Measurements from ENCODE around the gene GIMAP5. TPM values are rescaled to one million over a fixed set of nuclear protein-coding genes. Genes with fewer than 3 reads are reported as not detected.

GIMAP5 gene
- total RNA-seq: 63.7 and 101 TPM in 2 replicates

DNA sequence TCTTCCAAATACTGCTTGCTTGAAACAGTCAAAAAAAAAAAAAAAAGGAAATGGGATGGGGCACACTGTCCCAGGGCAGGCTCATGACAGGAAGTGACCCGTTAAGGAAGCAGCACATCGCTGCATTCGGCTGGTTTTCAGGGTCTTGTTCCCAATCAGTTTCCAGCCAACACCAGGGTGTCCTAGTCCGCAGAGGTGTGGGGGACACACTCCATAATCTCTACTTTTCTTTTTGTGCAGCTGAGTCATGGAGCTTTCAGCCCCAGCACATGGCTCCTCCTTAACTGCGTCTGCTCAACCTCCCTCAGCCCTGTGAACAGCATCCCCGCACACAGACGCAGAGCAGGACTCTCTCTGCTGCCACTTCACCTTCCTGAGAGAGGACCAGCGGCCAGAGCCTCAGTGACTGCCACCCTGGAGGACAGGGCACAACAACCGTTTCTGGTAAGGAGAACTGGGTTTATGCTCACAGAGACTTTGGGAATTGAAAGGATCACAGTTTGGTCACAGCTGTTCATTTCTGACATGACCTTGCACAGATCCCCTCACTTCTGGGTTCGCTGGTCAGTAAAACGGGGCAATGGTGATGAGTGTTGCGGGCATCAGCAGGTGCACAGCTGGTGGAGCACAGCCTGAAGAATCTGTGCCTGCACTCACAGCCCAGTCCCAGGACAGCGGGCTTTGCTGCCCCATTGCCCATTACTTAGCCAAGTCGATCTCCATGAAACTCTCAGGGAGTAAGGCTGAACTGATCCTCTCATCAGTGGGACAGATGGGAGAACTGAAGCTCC, at the start of gene GIMAP5:
TSS of gene GIMAP5 (plus strand) at position 154 of the 791 bp plus-strand sequence. CDS start 3,467 bp downstream, outside the sequence.

DNA sequence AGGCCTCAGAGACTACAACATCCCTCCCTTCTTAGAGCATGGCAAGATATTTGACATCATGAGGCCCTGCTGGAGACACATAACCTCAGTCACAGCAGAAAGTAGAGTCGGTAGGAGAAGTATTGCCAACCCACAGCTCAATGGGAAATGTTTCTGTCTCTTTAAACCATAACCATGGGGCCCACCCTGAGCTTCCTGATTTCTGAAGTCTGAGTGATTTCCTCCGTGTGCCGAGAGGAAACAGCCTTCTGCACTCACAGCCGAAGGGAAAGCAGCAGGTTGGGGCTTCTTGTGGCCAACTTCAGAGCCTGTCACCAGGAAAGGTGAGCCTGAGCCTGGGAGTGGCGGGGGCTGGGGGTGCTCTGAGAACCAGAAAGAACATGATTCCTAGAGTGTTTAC, 20.9 kb upstream of the GIMAP5 start, which contains the start of gene GIMAP1:
TSS of gene GIMAP1 (plus strand) at position 246 of the 400 bp plus-strand sequence. CDS start 2,435 bp downstream, outside the sequence.

Other genes with a start within 250 kb of the GIMAP5 start
- 25.2 and 31.6 TPM in 2 replicates for gene GIMAP7, start 222.5 kb upstream of the GIMAP5 start, total RNA-seq
- gene GIMAP4, start 170.0 kb upstream of the GIMAP5 start, total RNA-seq: 134 and 166 TPM in 2 replicates
- gene GIMAP6, start 105.0 kb upstream of the GIMAP5 start, total RNA-seq: 171 and 211 TPM in 2 replicates
- gene GIMAP2, start 51.7 kb upstream of the GIMAP5 start, total RNA-seq: 32.3 and 39.2 TPM in 2 replicates
- gene GIMAP1, start 20.8 kb upstream of the GIMAP5 start, total RNA-seq: 13.8 and 14.4 TPM in 2 replicates
- not detected in 2 replicates for gene TMEM176B, start 62.9 kb downstream of the GIMAP5 start, total RNA-seq
- gene TMEM176A, start 63.4 kb downstream of the GIMAP5 start, total RNA-seq: not detected in 2 replicates
- gene AOC1, start 115.1 kb downstream of the GIMAP5 start, total RNA-seq: not detected in 2 replicates
- under 0.01 TPM in 1 of 2 replicates, not detected in the other for gene KCNH2, start 240.9 kb downstream of the GIMAP5 start, total RNA-seq

Data from vein endothelial cell (primary cell).